HuH-7 (cell line): ENCODE data around the gene FBXO9.

Experiments used
- DNase-seq: peaks from one replicate; pipeline ENCODE4 v3.0.0; 2011; ENCODE audit warnings: low spot score

Gene FBXO9

GRCh38 chr6:53065266-53066076 lies at the start of gene FBXO9:
FBXO9 (plus strand) TSS chr6:53065404; CDS start chr6:53065790, 386 bp downstream.
- peak; percentile 65 for DNase-seq

- no peak for DNase-seq
Observed at GRCh38 chr6:53015486-53015885, 49.7 kb upstream of the FBXO9 start.

GRCh38 chr6:53018446-53018845 lies 46.8 kb upstream of the FBXO9 start:
- DNase-seq = no peak

- DNase-seq = no peak
Observed at GRCh38 chr6:53020005-53020744, 45.0 kb upstream of the FBXO9 start.

GRCh38 chr6:53023323-53023722 lies 41.9 kb upstream of the FBXO9 start:
- DNase-seq = no peak

GRCh38 chr6:53026526-53026925 lies 38.7 kb upstream of the FBXO9 start:
- no peak for DNase-seq

- no peak for DNase-seq
Observed at GRCh38 chr6:53027131-53027718, 38.0 kb upstream of the FBXO9 start.

- DNase-seq = no peak
Observed at GRCh38 chr6:53028467-53028866, 36.7 kb upstream of the FBXO9 start.

GRCh38 chr6:53029257-53029656 lies 35.9 kb upstream of the FBXO9 start:
- no peak for DNase-seq

GRCh38 chr6:53029761-53030160 lies 35.4 kb upstream of the FBXO9 start:
- DNase-seq = no peak

- DNase-seq = no peak
Observed at GRCh38 chr6:53031281-53031680, 33.9 kb upstream of the FBXO9 start.

GRCh38 chr6:53032849-53033248 lies 32.4 kb upstream of the FBXO9 start:
- no peak for DNase-seq

GRCh38 chr6:53033764-53034163 lies 31.4 kb upstream of the FBXO9 start:
- no peak for DNase-seq

- DNase-seq = no peak
Observed at GRCh38 chr6:53035549-53036213, 29.5 kb upstream of the FBXO9 start.

- DNase-seq = no peak
Observed at GRCh38 chr6:53038141-53038540, 27.1 kb upstream of the FBXO9 start.

- no peak for DNase-seq
Observed at GRCh38 chr6:53038596-53038995, 26.6 kb upstream of the FBXO9 start.

GRCh38 chr6:53041356-53041755 lies 23.8 kb upstream of the FBXO9 start:
- no peak for DNase-seq

GRCh38 chr6:53042112-53042511 lies 23.1 kb upstream of the FBXO9 start:
- DNase-seq = no peak

- DNase-seq = no peak
Observed at GRCh38 chr6:53043581-53043980, 21.6 kb upstream of the FBXO9 start.

GRCh38 chr6:53044071-53044470 lies 21.1 kb upstream of the FBXO9 start:
- no peak for DNase-seq

GRCh38 chr6:53044572-53044971 lies 20.6 kb upstream of the FBXO9 start:
- no peak for DNase-seq

GRCh38 chr6:53045891-53046673 lies 19.1 kb upstream of the FBXO9 start:
- DNase-seq = no peak
